ENCODE results near the gene MCHR2. TPM values are rescaled to one million over a fixed set of nuclear protein-coding genes. Genes with fewer than 3 reads are reported as not detected.

MCHR2 gene
- total RNA-seq, 5 donors from 2014 or later (not counting 1 experiment from before 2014, with no cell fraction given): not detected

DNA sequence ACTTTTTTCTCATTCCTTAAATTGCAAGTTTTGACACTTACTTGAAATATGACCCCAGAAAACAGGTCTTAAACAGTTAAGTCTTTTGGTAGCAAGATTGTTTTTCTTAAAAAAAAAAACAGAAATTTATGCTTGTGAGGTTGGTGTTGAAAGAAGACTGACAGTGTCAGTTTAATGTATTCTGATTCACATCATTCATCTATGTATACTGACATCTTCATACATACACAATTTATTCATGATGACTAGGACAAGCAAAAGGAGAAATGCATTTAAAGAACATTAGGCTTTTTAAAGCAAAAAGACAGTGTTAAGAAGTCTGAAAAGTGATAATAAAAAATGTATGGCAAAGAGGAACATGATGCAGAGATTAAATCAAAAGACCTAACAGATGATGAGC is 27.0 kb downstream of the MCHR2 start:
- Histone ChIP-seq H3K9me3 (no peaks in the 10 kb centered on the region), H3K36me3 (ENCODE audit: control insufficient read depth in 2 of 2, extremely low read depth in 1 of 2, insufficient read depth in 1 of 2, low read length in 1 of 2) (no peaks in the 10 kb centered on the region), H3K4me1 (ENCODE audit: control insufficient read depth in 1 of 2, extremely low read depth in 1 of 2, insufficient read depth in 2 of 2, low read length in 2 of 2) (no peaks in the 10 kb centered on the region), H3K27me3 (replicated peaks in 1 of 2; ENCODE audit: control insufficient read depth in 2 of 2, extremely low read depth in 1 of 2, insufficient read depth in 2 of 2, low read length in 1 of 2) (no peaks in the 10 kb centered on the region), H3K4me3 (ENCODE audit: control insufficient read depth in 1 of 2, extremely low read depth in 1 of 2, low read length in 1 of 2) (no peak overlapping the region), H3K27ac (ENCODE audit: low read length) (no peak overlapping the region)
- H3K36me3 Mint-ChIP-seq: no peaks in the 10 kb centered on the region
- H3K27me3 Mint-ChIP-seq: no peaks in the 10 kb centered on the region
- H3K4me1 Mint-ChIP-seq: no peaks in the 10 kb centered on the region
- DNase-seq (no peak), ATAC-seq (replicated peaks in 1 of 4) (no peak)
- no peak overlapping the region for H3K4me3 Mint-ChIP-seq
- H3K27ac Mint-ChIP-seq: no peak overlapping the region
- POLR2A ChIA-PET: no interaction called here
- CTCF ChIA-PET: interaction anchor here in 1 of 2 donors (0.7 kb wide), 1 partner anchor 220 kb away, joined by 3 read pairs; no protein-coding TSS in a partner anchor
- H3K9me3 Mint-ChIP-seq: peaks cover 0 to 2% (median 0%) of the 10 kb centered on the region in 3 donors

DNA sequence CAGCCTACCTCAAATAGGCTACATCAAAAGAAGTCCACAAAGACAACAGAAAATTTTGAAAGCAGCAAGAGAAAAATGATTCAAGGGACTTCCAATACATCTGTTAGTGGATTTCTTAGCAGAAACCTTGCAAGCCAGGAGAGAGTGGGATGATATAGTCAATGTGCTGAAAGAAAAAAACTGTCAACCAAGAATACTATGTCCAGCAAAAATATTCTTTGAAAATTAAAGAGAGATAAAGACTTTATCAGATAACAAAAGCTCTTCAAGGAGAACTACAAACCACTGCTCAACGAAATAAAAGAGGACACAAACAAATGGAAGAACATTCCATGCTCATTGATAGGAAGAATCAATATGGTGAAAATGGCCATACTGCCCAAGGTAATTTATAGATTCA is 34.0 kb downstream of the MCHR2 start:
- Mint-ChIP-seq H3K27ac (no peak overlapping the region), H3K4me1 (no peaks in the 10 kb centered on the region), H3K4me3 (no peak overlapping the region), H3K36me3 (no peaks in the 10 kb centered on the region), H3K9me3 (peaks cover 0 to 25% (median 22%) of the 10 kb centered on the region in 3 donors), H3K27me3 (peaks cover 0 to 7% of the 10 kb centered on the region in 2 donors)
- Histone ChIP-seq H3K4me3 (ENCODE audit: control insufficient read depth in 1 of 2, extremely low read depth in 1 of 2, low read length in 1 of 2) (no peak overlapping the region), H3K4me1 (ENCODE audit: control insufficient read depth in 1 of 2, extremely low read depth in 1 of 2, insufficient read depth in 2 of 2, low read length in 2 of 2) (no peaks in the 10 kb centered on the region), H3K27ac (ENCODE audit: low read length) (no peak overlapping the region), H3K9me3 (no peaks in the 10 kb centered on the region), H3K27me3 (replicated peaks in 1 of 2; ENCODE audit: control insufficient read depth in 2 of 2, extremely low read depth in 1 of 2, insufficient read depth in 2 of 2, low read length in 1 of 2) (no peaks in the 10 kb centered on the region), H3K36me3 (ENCODE audit: control insufficient read depth in 2 of 2, extremely low read depth in 1 of 2, insufficient read depth in 1 of 2, low read length in 1 of 2) (no peaks in the 10 kb centered on the region)
- WGBS (ENCODE audit: insufficient coverage): no CpG with 5 or more reads among the region's 1 CpG
- POLR2A ChIA-PET: no interaction called here
- CTCF ChIA-PET: no interaction called here
- no peak for ATAC-seq (replicated peaks in 1 of 4)
- no peak for DNase-seq

DNA sequence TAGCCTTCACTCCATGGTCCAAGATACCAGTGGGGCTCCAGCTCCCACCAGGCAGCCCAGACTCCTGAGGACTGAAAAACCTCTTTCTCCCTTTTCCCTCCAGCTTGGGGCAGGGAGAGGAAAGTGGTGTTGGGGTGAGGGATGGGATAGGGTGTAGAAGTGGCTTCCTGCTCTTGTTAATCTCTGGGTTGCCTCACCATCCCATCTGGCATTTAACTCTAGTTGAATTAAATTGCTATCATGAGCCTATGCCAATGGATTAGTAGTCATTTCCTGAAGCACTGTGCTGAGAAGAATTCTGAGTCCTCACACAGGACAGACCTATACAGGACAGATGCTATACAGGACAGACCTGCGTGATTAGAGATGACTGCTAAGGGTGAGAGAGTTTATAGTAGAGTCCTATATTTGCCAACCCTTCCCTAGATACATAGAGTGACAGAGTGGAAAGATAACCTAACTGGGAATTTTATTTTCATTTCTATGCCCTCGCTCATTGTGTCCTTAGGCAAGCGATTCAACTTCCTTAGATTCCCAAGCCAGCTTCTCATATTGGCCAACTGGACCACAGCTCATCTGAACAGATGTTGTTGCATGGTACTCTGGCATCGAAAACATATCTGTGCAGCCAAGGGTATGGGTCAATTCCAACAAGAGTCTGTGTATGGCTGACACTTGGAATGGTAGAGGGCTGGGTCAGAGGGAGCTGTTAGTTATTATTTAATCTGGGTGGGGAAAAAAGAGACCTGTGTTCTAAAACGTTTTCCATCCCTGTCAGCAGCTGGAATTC is 42.8 kb downstream of the MCHR2 start:
- ChIA-PET POLR2A (no interaction called here), CTCF (no interaction called here)
- Mint-ChIP-seq H3K36me3 (no peaks in the 10 kb centered on the region), H3K4me1 (no peaks in the 10 kb centered on the region), H3K4me3 (no peak overlapping the region), H3K27ac (no peak overlapping the region), H3K9me3 (no peaks in the 10 kb centered on the region), H3K27me3 (peaks cover 0 to 5% of the 10 kb centered on the region in 2 donors)
- WGBS (ENCODE audit: insufficient coverage): 100% methylated on average over 2 of the region's 5 CpGs
- Histone ChIP-seq H3K4me3 (ENCODE audit: control insufficient read depth in 1 of 2, extremely low read depth in 1 of 2, low read length in 1 of 2) (no peak overlapping the region), H3K9me3 (no peaks in the 10 kb centered on the region), H3K27me3 (replicated peaks in 1 of 2; ENCODE audit: control insufficient read depth in 2 of 2, extremely low read depth in 1 of 2, insufficient read depth in 2 of 2, low read length in 1 of 2) (peaks cover 0 to 3% of the 10 kb centered on the region in 2 experiments), H3K27ac (ENCODE audit: low read length) (no peak overlapping the region), H3K36me3 (ENCODE audit: control insufficient read depth in 2 of 2, extremely low read depth in 1 of 2, insufficient read depth in 1 of 2, low read length in 1 of 2) (no peaks in the 10 kb centered on the region), H3K4me1 (ENCODE audit: control insufficient read depth in 1 of 2, extremely low read depth in 1 of 2, insufficient read depth in 2 of 2, low read length in 2 of 2) (no peaks in the 10 kb centered on the region)
- ATAC-seq (replicated peaks in 1 of 4): no peak
- DNase-seq: no peak

DNA sequence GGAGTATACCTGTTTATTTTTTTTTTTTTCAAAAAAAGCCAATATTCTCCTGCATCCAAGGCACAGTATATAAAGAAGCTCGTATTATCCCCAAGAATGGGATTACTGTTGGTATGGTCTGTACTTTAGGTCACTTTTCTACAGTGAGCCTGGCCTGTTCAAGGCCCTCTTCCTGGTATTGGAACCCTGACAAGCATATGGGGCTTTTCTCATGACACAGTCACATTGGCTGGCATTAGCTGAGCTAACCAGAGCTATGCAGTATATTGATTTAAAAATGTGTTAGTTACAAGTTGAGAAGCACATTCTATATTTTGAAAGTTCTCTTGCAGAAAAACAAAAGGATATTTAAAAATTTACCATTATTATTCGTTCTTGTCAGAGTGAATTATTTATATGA is 48.0 kb downstream of the MCHR2 start:
- ATAC-seq (replicated peaks in 1 of 4): no peak

DNA sequence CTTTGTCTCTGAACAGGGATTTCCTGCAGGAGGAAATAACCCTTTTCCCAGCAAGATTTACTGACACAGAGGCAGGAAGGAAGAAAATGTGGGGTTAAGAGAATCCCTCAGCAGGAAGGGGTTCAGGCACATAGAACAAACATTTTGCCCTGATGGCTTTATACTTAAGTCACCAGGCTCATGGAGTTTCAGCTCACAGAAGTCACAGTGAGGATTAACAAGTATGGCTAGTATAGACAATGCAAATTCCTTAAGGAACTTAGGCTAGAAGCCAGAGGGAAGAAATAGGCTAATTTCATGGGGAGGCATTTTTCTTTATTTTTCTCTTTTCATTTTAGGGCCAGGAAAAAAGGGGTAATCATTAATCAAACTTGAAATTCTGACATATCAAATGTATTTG is 50.2 kb downstream of the MCHR2 start:
- no peaks in the 10 kb centered on the region for H3K9me3 ChIP-seq
- POLR2A ChIA-PET: no interaction called here
- no peak overlapping the region for H3K4me3 Mint-ChIP-seq
- H3K27me3 ChIP-seq (replicated peaks in 1 of 2; ENCODE audit: control insufficient read depth in 2 of 2, extremely low read depth in 1 of 2, insufficient read depth in 2 of 2, low read length in 1 of 2): no peaks in the 10 kb centered on the region
- CTCF ChIA-PET: no interaction called here
- H3K27ac ChIP-seq (ENCODE audit: low read length): no peak overlapping the region
- no peaks in the 10 kb centered on the region for H3K4me1 Mint-ChIP-seq
- no peaks in the 10 kb centered on the region for H3K4me1 ChIP-seq (ENCODE audit: control insufficient read depth in 1 of 2, extremely low read depth in 1 of 2, insufficient read depth in 2 of 2, low read length in 2 of 2)
- H3K4me3 ChIP-seq (ENCODE audit: control insufficient read depth in 1 of 2, extremely low read depth in 1 of 2, low read length in 1 of 2): no peak overlapping the region
- ATAC-seq (replicated peaks in 1 of 4) (no peak), DNase-seq (no peak)
- H3K27me3 Mint-ChIP-seq: peaks cover 14 to 28% of the 10 kb centered on the region in 2 donors
- H3K9me3 Mint-ChIP-seq: peaks cover 0 to 9% (median 4%) of the 10 kb centered on the region in 3 donors
- no peak overlapping the region for H3K27ac Mint-ChIP-seq
- H3K36me3 ChIP-seq (ENCODE audit: control insufficient read depth in 2 of 2, extremely low read depth in 1 of 2, insufficient read depth in 1 of 2, low read length in 1 of 2): no peaks in the 10 kb centered on the region
- H3K36me3 Mint-ChIP-seq: no peaks in the 10 kb centered on the region

More for the DNA sequence above, 48.0 kb downstream of the MCHR2 start:
- Mint-ChIP-seq H3K4me3 (no peak overlapping the region), H3K36me3 (no peaks in the 10 kb centered on the region), H3K27ac (no peak overlapping the region), H3K27me3 (peaks cover 12 to 25% of the 10 kb centered on the region in 2 donors), H3K9me3 (peaks cover 0 to 6% (median 4%) of the 10 kb centered on the region in 3 donors), H3K4me1 (no peaks in the 10 kb centered on the region)
- H3K27ac ChIP-seq (ENCODE audit: low read length): no peak overlapping the region
- no peaks in the 10 kb centered on the region for H3K4me1 ChIP-seq (ENCODE audit: control insufficient read depth in 1 of 2, extremely low read depth in 1 of 2, insufficient read depth in 2 of 2, low read length in 2 of 2)
- POLR2A ChIA-PET: no interaction called here
- no CpG with 5 or more reads among the region's 2 CpGs for whole genome bisulfite sequencing (ENCODE audit: insufficient coverage)
- no peak for DNase-seq
- peaks cover 0 to 3% of the 10 kb centered on the region in 2 experiments for H3K27me3 ChIP-seq (replicated peaks in 1 of 2; ENCODE audit: control insufficient read depth in 2 of 2, extremely low read depth in 1 of 2, insufficient read depth in 2 of 2, low read length in 1 of 2)
- H3K9me3 ChIP-seq: no peaks in the 10 kb centered on the region
- CTCF ChIA-PET: no interaction called here
- H3K36me3 ChIP-seq (ENCODE audit: control insufficient read depth in 2 of 2, extremely low read depth in 1 of 2, insufficient read depth in 1 of 2, low read length in 1 of 2): no peaks in the 10 kb centered on the region
- no peak overlapping the region for H3K4me3 ChIP-seq (ENCODE audit: control insufficient read depth in 1 of 2, extremely low read depth in 1 of 2, low read length in 1 of 2)

DNA sequence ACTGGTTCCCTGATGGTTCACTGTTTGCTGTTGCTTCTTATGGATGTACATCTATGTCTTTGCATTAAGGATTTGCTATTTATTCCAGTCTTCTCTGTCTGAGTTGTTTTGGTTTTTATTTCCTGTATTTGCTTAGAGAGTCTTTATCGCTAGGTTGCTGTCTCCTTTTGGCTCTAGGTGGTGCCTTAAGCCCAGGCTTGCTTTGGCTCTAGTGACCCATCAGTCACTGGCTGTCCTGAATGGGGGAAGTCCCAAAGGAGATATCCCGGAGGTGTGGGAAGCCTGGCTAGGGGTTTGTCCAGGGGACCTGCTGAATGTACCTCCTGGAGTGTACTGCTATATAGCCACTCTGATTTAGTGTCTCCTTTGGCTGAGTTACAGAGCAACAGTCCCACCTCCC is 53.4 kb downstream of the MCHR2 start:
- Mint-ChIP-seq H3K27me3 (peaks cover 17 to 23% of the 10 kb centered on the region in 2 donors), H3K4me1 (no peaks in the 10 kb centered on the region), H3K36me3 (no peaks in the 10 kb centered on the region), H3K9me3 (peaks cover 0 to 9% (median 4%) of the 10 kb centered on the region in 3 donors), H3K4me3 (no peak overlapping the region), H3K27ac (no peak overlapping the region)
- H3K27me3 ChIP-seq (replicated peaks in 1 of 2; ENCODE audit: control insufficient read depth in 2 of 2, extremely low read depth in 1 of 2, insufficient read depth in 2 of 2, low read length in 1 of 2): no peaks in the 10 kb centered on the region
- no peak for ATAC-seq (replicated peaks in 1 of 4)
- no peak overlapping the region for H3K4me3 ChIP-seq (ENCODE audit: control insufficient read depth in 1 of 2, extremely low read depth in 1 of 2, low read length in 1 of 2)
- ChIA-PET CTCF (interaction anchor here in 1 of 2 donors (0.6 kb wide), 1 partner anchor 71 kb away, joined by 3 read pairs; no protein-coding TSS in a partner anchor), POLR2A (no interaction called here)
- no CpG with 5 or more reads among the region's 2 CpGs for WGBS (ENCODE audit: insufficient coverage)
- H3K9me3 ChIP-seq: no peaks in the 10 kb centered on the region
- no peak overlapping the region for H3K27ac ChIP-seq (ENCODE audit: low read length)
- no peaks in the 10 kb centered on the region for H3K4me1 ChIP-seq (ENCODE audit: control insufficient read depth in 1 of 2, extremely low read depth in 1 of 2, insufficient read depth in 2 of 2, low read length in 2 of 2)
- DNase-seq: no peak
- no peaks in the 10 kb centered on the region for H3K36me3 ChIP-seq (ENCODE audit: control insufficient read depth in 2 of 2, extremely low read depth in 1 of 2, insufficient read depth in 1 of 2, low read length in 1 of 2)
